GM12878 (cell line): Measurements from ENCODE around the gene PTGR2. TPM values are rescaled to one million over a fixed set of nuclear protein-coding genes. Genes with fewer than 3 reads are reported as not detected.

Source experiments
- ATAC-seq: fragments of 200-7000 bp; cut with Tn5 transposase; 3 replicates; pipeline ENCODE4 v1.9.1; 2020; ENCODE audit warnings: mild to moderate bottlenecking, moderate library complexity
- BruUV-seq: library from RNA; stranded (reverse); fragments of 400-500 nt; replicated peaks from 2 replicates; lab custom pipeline; 2021; lab: Mats Ljungman, UMichigan
- CTCF ChIA-PET: fragments of 300-600 bp; sonication (Branson Sonifier 250); formaldehyde crosslinking; extraction: SDS; loops from one replicate; lab custom pipeline; 2021; ENCODE audit warnings: inconsistent platforms; lab: Yijun Ruan, JAX
- POLR2A ChIA-PET: fragments of 350-600 bp; formaldehyde crosslinking; extraction: SDS; loops from one replicate; lab custom pipeline; 2021; ENCODE audit warnings: inconsistent platforms; lab: Charles Lee
- RAD21 ChIA-PET: fragments of 300-600 bp; sonication (Branson Sonifier 250); formaldehyde crosslinking; loops from one replicate; lab custom pipeline; 2023; ENCODE audit warnings: antibody characterized with exemption; ENCODE audit not compliant: unreplicated experiment; lab: Charles Lee
- SMC1A ChIA-PET: fragments of 300-600 bp; sonication (Branson Sonifier 250); formaldehyde crosslinking; loops from one replicate; lab custom pipeline; 2023; ENCODE audit not compliant: unreplicated experiment, uncharacterized antibody; lab: Charles Lee
- DNase-seq: peaks from one replicate; pipeline ENCODE4 v3.0.0-alpha.2; 2011; ENCODE audit warnings: low read depth, low spot score
- FAIRE-seq: peaks from 3 replicates; lab custom pipeline; 2011; peaks lifted over from hg19 to GRCh38; lab: Jason Lieb, UNC
- H2AFZ ChIP-seq: 2 replicates; pipeline ENCODE4 v1.6.0; 2011; ENCODE audit warnings: low read depth, low read length, control low read depth; ENCODE audit not compliant: control insufficient read depth
- H3K27ac ChIP-seq: 2 replicates; pipeline ENCODE4 v1.5.1; 2011; ENCODE audit warnings: control low read depth; ENCODE audit not compliant: control insufficient read depth, insufficient read depth
- H3K27me3 ChIP-seq, 2 experiments: replicated peaks in 1 of 2; 2 replicates each; pipeline versions ENCODE4 v1.6.0 to v1.6.1; 2011; ENCODE audit warnings: low read length in 1 of 2; ENCODE audit not compliant: control insufficient read depth in 2 of 2, insufficient read depth in 2 of 2
- H3K36me3 ChIP-seq, 2 experiments: 2 replicates each; pipeline ENCODE4 v1.5.1; 2011; ENCODE audit warnings: low read length in 1 of 2; ENCODE audit not compliant: control insufficient read depth in 2 of 2, insufficient read depth in 2 of 2
- H3K4me1 ChIP-seq: 2 replicates; pipeline ENCODE4 v1.6.1; 2011; ENCODE audit warnings: mild to moderate bottlenecking, low read length, moderate library complexity, mixed read lengths; ENCODE audit not compliant: control insufficient read depth, insufficient read depth
- H3K4me2 ChIP-seq: 2 replicates; pipeline ENCODE4 v1.6.0; 2011; ENCODE audit warnings: control low read depth; ENCODE audit not compliant: control insufficient read depth, insufficient read depth
- H3K4me3 ChIP-seq: fragments of 200-600 bp; sonication (generic); 2 replicates; pipeline ENCODE4 v1.5.1; 2016
- H3K79me2 ChIP-seq: 2 replicates; pipeline ENCODE4 v1.6.0; 2011; ENCODE audit warnings: low read length; ENCODE audit not compliant: control insufficient read depth, insufficient read depth
- H3K9ac ChIP-seq: 2 replicates; pipeline ENCODE4 v1.8.0; 2011; ENCODE audit warnings: low read length, control low read depth, mixed read lengths; ENCODE audit not compliant: control insufficient read depth, insufficient read depth
- H3K9me3 ChIP-seq: replicated peaks from 3 replicates; pipeline ENCODE4 v1.5.1; 2011; ENCODE audit warnings: mild to moderate bottlenecking, low read length; ENCODE audit not compliant: control insufficient read depth, insufficient read depth
- H4K20me1 ChIP-seq: 2 replicates; pipeline ENCODE4 v1.6.0; 2011; ENCODE audit not compliant: control insufficient read depth, insufficient read depth
- ATF7 ChIP-seq: fragments of 450-650 bp; IDR thresholded peaks from 2 replicates; pipeline ENCODE4 v1.6.1; 2016; ENCODE audit warnings: low read depth, mild to moderate bottlenecking
- CEBPB ChIP-seq, 2 experiments: fragments of 150-350 bp in 1 of 2; IDR thresholded peaks; 2 replicates each; pipeline ENCODE4 v1.6.1; 2012 to 2014; ENCODE audit warnings: low read depth in 2 of 2, low read length in 2 of 2, borderline replicate concordance in 1 of 2, inconsistent platforms in 1 of 2
- CEBPZ ChIP-seq: fragments of 150-350 bp; IDR thresholded peaks from 2 replicates; pipeline ENCODE4 v1.6.1; 2016; ENCODE audit warnings: low read depth, low read length
- EZH2 ChIP-seq: IDR thresholded peaks from 2 replicates; pipeline ENCODE4 v1.6.1; 2012; ENCODE audit warnings: low read depth, mild to moderate bottlenecking, control low read depth, inconsistent platforms, low read length, borderline replicate concordance; ENCODE audit not compliant: control insufficient read depth
- HDAC2 ChIP-seq: fragments of 200-600 bp; sonication (generic); IDR thresholded peaks from 2 replicates; pipeline ENCODE4 v1.6.1; 2017
- JUNB ChIP-seq: IDR thresholded peaks from 2 replicates; pipeline ENCODE4 v1.6.1; 2016; ENCODE audit warnings: antibody characterized with exemption, mild to moderate bottlenecking
- NFYA ChIP-seq: IDR thresholded peaks from 2 replicates; pipeline ENCODE4 v1.6.1; 2011; ENCODE audit warnings: low read depth, mild to moderate bottlenecking, low read length, improper control_type of control experiment, borderline replicate concordance
- RAD21 ChIP-seq: IDR thresholded peaks from 2 replicates; pipeline ENCODE4 v1.6.1; 2011; ENCODE audit warnings: mild to moderate bottlenecking, low read depth, low read length, moderate library complexity; ENCODE audit not compliant: insufficient read depth
- RELA ChIP-seq: fragments of 450-650 bp; IDR thresholded peaks from 2 replicates; pipeline ENCODE4 v1.8.0; 2014; ENCODE audit warnings: borderline replicate concordance; ENCODE audit not compliant: partially characterized antibody
- SMAD5 ChIP-seq: IDR thresholded peaks from 2 replicates; pipeline ENCODE4 v1.6.1; 2016; ENCODE audit warnings: antibody characterized with exemption, low read depth
- SP1 ChIP-seq: IDR thresholded peaks from one replicate; pipeline ENCODE4 v1.6.1; 2011; ENCODE audit warnings: low read depth, low read length
- SUZ12 ChIP-seq: fragments of 200-600 bp; sonication (generic); IDR thresholded peaks from one replicate; pipeline ENCODE4 v1.6.1; 2018; ENCODE audit warnings: antibody characterized with exemption, mild to moderate bottlenecking; ENCODE audit not compliant: unreplicated experiment
- USF1 ChIP-seq: IDR thresholded peaks from 2 replicates; pipeline ENCODE4 v1.6.1; 2011; ENCODE audit warnings: borderline replicate concordance, low read depth, mild to moderate bottlenecking, moderate library complexity, mixed read lengths, low read length; ENCODE audit not compliant: insufficient read depth; ENCODE audit errors: extremely low read length
- ZNF622 ChIP-seq: fragments of 450-650 bp; IDR thresholded peaks from 2 replicates; pipeline ENCODE4 v1.6.1; 2017; ENCODE audit warnings: mild to moderate bottlenecking, inconsistent platforms
- WGBS: methylation state at CpG from one replicate; pipeline ENCODE4 v1.1.6; 2016; ENCODE audit warnings: low lambda C conversion rate; ENCODE audit not compliant: insufficient replicate concordance, insufficient coverage; ENCODE audit errors: missing lambda C conversion rate; 5-methylcytosine and 5-hydroxymethylcytosine counted together
- in situ Hi-C: fragments of 300-500 bp; cut with MboI; formaldehyde crosslinking; loops from 9 replicates; pipeline ENCODE4 v1.14.3; 2018; ENCODE audit warnings: mixed read lengths
- intact Hi-C: fragments of 100-400 bp; cut with micrococcal nuclease; formaldehyde crosslinking; loops from one replicate; pipeline ENCODE4 v1.14.2; 2022; ENCODE audit not compliant: unreplicated experiment
- polyA plus RNA-seq, 11 experiments: library from polyadenylated mRNA; depleted of rRNA in 4 of 11; unstranded in 6 of 11; stranded (reverse) in 5 of 11; fragments of >200 nt; fragmentation: Nextera tagmentation in 4 of 11; fragmentation: Illumina TruSeq in 1 of 11; extraction: Ambion mirVana in 4 of 11; extraction: Trizol in 1 of 11; gene quantifications; 1 replicate in 1 of 11; 2 replicates in 10 of 11; pipeline versions ENCODE4 v1.2.1 to v1.2.3, GENCODE V29; 2011 to 2016; ENCODE audit warnings: inconsistent platforms in 2 of 11, missing spikeins in 2 of 11, low read depth in 1 of 11
- total RNA-seq, 4 experiments: library from RNA; depleted of rRNA in 3 of 4; stranded (reverse); fragments of >200 nt in 3 of 4; fragmentation: Illumina TruSeq in 1 of 4; extraction: Trizol in 1 of 4; gene quantifications; 2 replicates each; pipeline versions ENCODE4 v1.2.1 to v1.2.3, GENCODE V29; 2013 to 2021

PTGR2 gene
- total and polyA plus RNA-seq, 10 of the 15 experiments (the other 5 are each of a cell fraction or from before 2014, with no cell fraction given) = 3.3 to 12.8 (median 8.4) TPM

GRCh38 chr14:73895939-73896338, 44.3 kb downstream of the PTGR2 start:
- H3K4me3 ChIP-seq = no peak overlapping the region
- in situ Hi-C loops = no loop called here
- RAD21 ChIA-PET = no interaction called here
- no peak overlapping the region for H3K4me2 ChIP-seq
- H3K27ac ChIP-seq = no peak overlapping the region
- FAIRE-seq = no peak
- H3K27me3 ChIP-seq = no peaks in the 10 kb centered on the region
- H3K9me3 ChIP-seq = no peaks in the 10 kb centered on the region
- SMC1A ChIA-PET = interaction anchor here (0.7 to 1.6 kb wide), 2 partner anchors 8 to 18 kb away, joined by 3 read pairs; no protein-coding TSS in a partner anchor
- intact Hi-C loops = no loop called here
- 48% methylated on average over 1 of the region's 1 CpG for WGBS
- H3K36me3 ChIP-seq = peaks cover 9 to 24% of the 10 kb centered on the region in 2 experiments
- DNase-seq = no peak
- no peak overlapping the region for H3K9ac ChIP-seq
- H4K20me1 ChIP-seq = no peaks in the 10 kb centered on the region
- H2AFZ ChIP-seq = no peak overlapping the region
- no peak for ATAC-seq
- POLR2A ChIA-PET = interaction anchor here (0.5 to 1.0 kb wide), 5 partner anchors 15 to 853 kb away, joined by 3 to 5 read pairs (median 3); no protein-coding TSS in a partner anchor
- CTCF ChIA-PET = no interaction called here
- peaks cover 12% of the 10 kb centered on the region for H3K79me2 ChIP-seq
- TF ChIP-seq CEBPB (IDR thresholded peaks at IDR 0.05; ENCODE audit: borderline replicate concordance in 1 of 2, low read depth in 2 of 2, low read length in 2 of 2) (no peak), EZH2 (no peak), SUZ12 (no peak), NFYA (no peak)
- BruUV-seq = no TSS peak
- H3K4me1 ChIP-seq = no peaks in the 10 kb centered on the region

GRCh38 chr14:73896521-73896920, 44.9 kb downstream of the PTGR2 start:
- intact Hi-C loops (no loop called here), in situ Hi-C loops (no loop called here)
- ChIA-PET CTCF (interaction anchor here (1.5 kb wide), 1 partner anchor 69 kb away, joined by 3 read pairs; no protein-coding TSS in a partner anchor), SMC1A (interaction anchor here (1.6 kb wide), 1 partner anchor 8 kb away, joined by 3 read pairs; no protein-coding TSS in a partner anchor), POLR2A (no interaction called here), RAD21 (no interaction called here)
- Histone ChIP-seq H3K9me3 (no peaks in the 10 kb centered on the region), H2AFZ (no peak overlapping the region), H3K4me3 (no peak overlapping the region), H3K27me3 (no peaks in the 10 kb centered on the region), H3K27ac (no peak overlapping the region), H3K9ac (no peak overlapping the region), H3K36me3 (peaks cover 9 to 24% of the 10 kb centered on the region in 2 experiments), H3K4me1 (no peaks in the 10 kb centered on the region), H3K79me2 (peaks cover 7% of the 10 kb centered on the region), H4K20me1 (no peaks in the 10 kb centered on the region), H3K4me2 (no peak overlapping the region)
- BruUV-seq = no TSS peak
- 4% methylated on average over 1 of the region's 1 CpG for WGBS
- DNase-seq (no peak), ATAC-seq (no peak), FAIRE-seq (no peak)
- TF ChIP-seq HDAC2 (no peak), ATF7 (no peak), SMAD5 (no peak), RELA (no peak), JUNB (no peak), USF1 (no peak), SP1 (no peak), ZNF622 (no peak), RAD21 (no peak), CEBPZ (no peak)
